HCT116 (cell line): Measurements from ENCODE around the gene SP7. TPM values are rescaled to one million over a fixed set of nuclear protein-coding genes. Genes with fewer than 3 reads are reported as not detected.

ENCODE experiments used
- ATAC-seq: fragments of 200-7000 bp; cut with Tn5 transposase; 2 replicates; pipeline ENCODE4 v1.9.1; 2020; ENCODE audit warnings: mild to moderate bottlenecking, moderate library complexity
- BruUV-seq: library from RNA; stranded (reverse); fragments of 400-500 nt; replicated peaks from 2 replicates; lab custom pipeline; 2021; lab: Mats Ljungman, UMichigan
- CTCF ChIA-PET: fragments of 300-600 bp; sonication (Branson Sonifier 250); formaldehyde crosslinking; loops from one replicate; lab custom pipeline; 2021; ENCODE audit warnings: antibody characterized with exemption; lab: Charles Lee
- POLR2A ChIA-PET: fragments of 300-600, 350-600 bp; sonication (Branson Sonifier 250); formaldehyde crosslinking; loops from one replicate; lab custom pipeline; 2021; ENCODE audit warnings: antibody characterized with exemption; lab: Charles Lee
- RAD21 ChIA-PET, 2 experiments: fragments of 300-600 bp; sonication (Branson Sonifier 250); formaldehyde crosslinking; loops; one replicate each; lab custom pipeline; 2023; ENCODE audit warnings: low total read pairs in 2 of 2; ENCODE audit not compliant: uncharacterized antibody in 2 of 2, unreplicated experiment in 2 of 2, low non-redundant PET in 1 of 2; lab: Charles Lee
- DNase-seq: peaks from one replicate; pipeline ENCODE4 v3.0.0-alpha.2; 2010; ENCODE audit warnings: low read depth, low spot score
- H2AFZ ChIP-seq: fragments of 200-600 bp; shearing (Covaris generic), sonication (generic); 2 replicates; pipeline ENCODE4 v1.6.1; 2017; ENCODE audit warnings: low read depth, mixed run types, mixed read lengths, antibody characterized with exemption, low read length; ENCODE audit not compliant: poor library complexity, severe bottlenecking
- H3K27ac ChIP-seq: 2 replicates; pipeline ENCODE4 v1.5.1; 2012; ENCODE audit warnings: low read depth, low read length
- H3K27me3 ChIP-seq: fragments of 200-600 bp; sonication (generic); 2 replicates; pipeline ENCODE4 v1.6.1; 2016; ENCODE audit warnings: mixed run types, low read length, mixed read lengths; ENCODE audit not compliant: insufficient read depth
- H3K36me3 ChIP-seq, 2 experiments: fragments of 200-500 bp in 1 of 2; fragments of 200-600 bp in 1 of 2; sonication (Bioruptor generic) in 1 of 2; sonication (generic) in 1 of 2; 2 replicates each; pipeline versions ENCODE4 v1.5.1 to v1.6.1; 2014 to 2016; ENCODE audit warnings: low read length in 2 of 2, inconsistent platforms in 1 of 2, mixed read lengths in 1 of 2, mixed run types in 1 of 2; ENCODE audit not compliant: insufficient read depth in 2 of 2, control insufficient read depth in 1 of 2
- H3K4me1 ChIP-seq, 2 experiments: fragments of 200-600 bp in 1 of 2; sonication (generic) in 1 of 2; 2 replicates each; pipeline versions ENCODE4 v1.5.1 to v1.6.1; 2012 to 2017; ENCODE audit warnings: low read length in 2 of 2, inconsistent platforms in 1 of 2, mild to moderate bottlenecking in 1 of 2, mixed read lengths in 1 of 2, mixed run types in 1 of 2, moderate library complexity in 1 of 2; ENCODE audit not compliant: insufficient read depth in 2 of 2, control insufficient read depth in 1 of 2
- H3K4me2 ChIP-seq: fragments of 200-600 bp; sonication (generic); 2 replicates; pipeline ENCODE4 v1.6.1; 2017; ENCODE audit warnings: mixed run types, low read length, mixed read lengths
- H3K4me3 ChIP-seq, 2 experiments: fragments of 200-600 bp in 1 of 2; sonication (generic) in 1 of 2; replicated peaks in 1 of 2; 2 replicates each; pipeline ENCODE4 v1.5.1; 2011 to 2016; ENCODE audit warnings: low read length in 2 of 2, control low read depth in 1 of 2, low read depth in 1 of 2, mild to moderate bottlenecking in 1 of 2, mixed read lengths in 1 of 2, mixed run types in 1 of 2
- H3K79me2 ChIP-seq: fragments of 200-600 bp; sonication (generic); 2 replicates; pipeline ENCODE4 v1.6.1; 2017; ENCODE audit warnings: mild to moderate bottlenecking, mixed run types, low read length, moderate library complexity, mixed read lengths; ENCODE audit not compliant: insufficient read depth
- H3K9ac ChIP-seq: fragments of 200-600 bp; sonication (generic); 2 replicates; pipeline ENCODE4 v1.6.1; 2016; ENCODE audit warnings: low read length, mixed read lengths
- H3K9me2 ChIP-seq: fragments of 200-600 bp; sonication (generic), shearing (Covaris generic); 2 replicates; pipeline ENCODE4 v1.6.1; 2017; ENCODE audit warnings: mixed run types, mild to moderate bottlenecking, moderate library complexity; ENCODE audit not compliant: insufficient read depth
- H3K9me3 ChIP-seq, 2 experiments: fragments of 200-500 bp in 1 of 2; fragments of 200-600 bp in 1 of 2; sonication (Bioruptor generic) in 1 of 2; sonication (generic) in 1 of 2; 2 replicates each; pipeline ENCODE4 v1.6.1; 2014 to 2017; ENCODE audit warnings: low read length in 2 of 2, mixed read lengths in 2 of 2, inconsistent platforms in 1 of 2, low read depth in 1 of 2, mild to moderate bottlenecking in 1 of 2, mixed run types in 1 of 2, moderate library complexity in 1 of 2; ENCODE audit not compliant: control insufficient read depth in 1 of 2, insufficient read depth in 1 of 2
- H4K20me1 ChIP-seq: fragments of 200-600 bp; sonication (generic), shearing (Covaris generic); 2 replicates; pipeline ENCODE4 v1.6.1; 2017; ENCODE audit warnings: mixed run types, mild to moderate bottlenecking, moderate library complexity; ENCODE audit not compliant: insufficient read depth
- CBX3 ChIP-seq: IDR thresholded peaks from 2 replicates; pipeline ENCODE4 v1.6.1; 2012; ENCODE audit warnings: low read depth
- CEBPB ChIP-seq: IDR thresholded peaks from 2 replicates; pipeline ENCODE4 v1.6.1; 2012; ENCODE audit warnings: low read depth
- CTCF ChIP-seq, 3 experiments: fragments of 200-600 bp in 1 of 3; sonication (generic) in 1 of 3; IDR thresholded peaks in 2 of 3; conservative IDR thresholded peaks in 1 of 3; 2 replicates each; pipeline ENCODE4 v1.5.1; 2012 to 2017; ENCODE audit warnings: low read depth in 2 of 3, low read length in 2 of 3, antibody characterized with exemption in 1 of 3, borderline replicate concordance in 1 of 3, control low read depth in 1 of 3, mild to moderate bottlenecking in 1 of 3, mixed read lengths in 1 of 3, mixed run types in 1 of 3, moderate library complexity in 1 of 3; ENCODE audit not compliant: insufficient read depth in 1 of 3
- EZH2phosphoT487 ChIP-seq: fragments of 200-600 bp; IDR thresholded peaks from 2 replicates; pipeline ENCODE4 v1.6.1; 2018; ENCODE audit warnings: antibody characterized with exemption, borderline replicate concordance
- FOSL1 ChIP-seq: IDR thresholded peaks from 2 replicates; pipeline ENCODE4 v1.6.1; 2012; ENCODE audit warnings: low read depth
- JUND ChIP-seq: IDR thresholded peaks from 2 replicates; pipeline ENCODE4 v1.6.1; 2012
- POLR2A ChIP-seq: IDR thresholded peaks from 2 replicates; pipeline ENCODE4 v1.7.0; 2011; ENCODE audit warnings: borderline replicate concordance; ENCODE audit not compliant: insufficient read depth, insufficient read length; ENCODE audit errors: extremely low read depth
- POLR2AphosphoS5 ChIP-seq: IDR thresholded peaks from 2 replicates; pipeline ENCODE4 v1.6.1; 2011; ENCODE audit warnings: mild to moderate bottlenecking, low read depth, low read length, moderate library complexity
- REST ChIP-seq: IDR thresholded peaks from 2 replicates; pipeline ENCODE4 v1.6.1; 2012; ENCODE audit warnings: low read depth
- SP1 ChIP-seq: IDR thresholded peaks from 2 replicates; pipeline ENCODE4 v1.6.1; 2012; ENCODE audit warnings: low read depth
- YY1 ChIP-seq: IDR thresholded peaks from 2 replicates; pipeline ENCODE4 v1.6.1; 2011; ENCODE audit warnings: low read length, low read depth, moderate library complexity, mild to moderate bottlenecking; ENCODE audit not compliant: insufficient replicate concordance; ENCODE audit errors: extremely low read depth
- ZFX ChIP-seq: fragments of 450-650 bp; IDR thresholded peaks from 2 replicates; pipeline ENCODE4 v1.6.1; 2017
- ZNF274 ChIP-seq: fragments of 200-500 bp; sonication (Bioruptor generic); IDR thresholded peaks from 2 replicates; pipeline ENCODE4 v1.6.1; 2014; ENCODE audit warnings: mild to moderate bottlenecking, low read depth, low read length, inconsistent platforms
- intact Hi-C: fragments of 100-400 bp; cut with micrococcal nuclease; formaldehyde crosslinking; loops from 2 replicates; pipeline ENCODE4 v1.10.0; 2022
- total RNA-seq: library from RNA; stranded (reverse); gene quantifications from one replicate; pipeline ENCODE4 v1.2.1, GENCODE V29; 2021; ENCODE audit not compliant: unreplicated experiment

SP7 gene
- total RNA-seq, 1 experiment from 2014 or later = not detected

GRCh38 chr12:53343449-53343848 lies 7.3 kb upstream of the SP7 start:
- ChIA-PET CTCF (interaction anchor here (2.5 kb wide), 1 partner anchor 10 kb away, joined by 14 read pairs; no protein-coding TSS in a partner anchor), POLR2A (no interaction called here), RAD21 (no interaction called here)
- TF ChIP-seq CTCF (IDR thresholded peaks at IDR 0.05 in 2 of 3, conservative IDR thresholded peaks at IDR 0.05 in 1 of 3; ENCODE audit: borderline replicate concordance in 1 of 3, insufficient read depth in 1 of 3, low read depth in 2 of 3, low read length in 2 of 3) = no peak
- no peak for TF ChIP-seq CBX3
- TF ChIP-seq ZFX = no peak
- TF ChIP-seq CEBPB = no peak
- no peak for TF ChIP-seq POLR2A
- no peak for TF ChIP-seq YY1
- TF ChIP-seq POLR2AphosphoS5 = no peak
- no peak for TF ChIP-seq SP1
- TF ChIP-seq REST = no peak
- TF ChIP-seq EZH2phosphoT487 = no peak
- no peak for TF ChIP-seq ZNF274
- TF ChIP-seq JUND = no peak
- TF ChIP-seq FOSL1 = no peak
- no peak overlapping the region for H3K27ac ChIP-seq
- H3K9me2 ChIP-seq = no peaks in the 10 kb centered on the region
- BruUV-seq = no TSS peak
- H3K9ac ChIP-seq = no peak overlapping the region
- no peaks in the 10 kb centered on the region for H3K36me3 ChIP-seq
- intact Hi-C loops = no loop called here
- ATAC-seq = no peak
- no peak overlapping the region for H3K4me3 ChIP-seq
- H3K9me3 ChIP-seq = no peaks in the 10 kb centered on the region
- H4K20me1 ChIP-seq = no peaks in the 10 kb centered on the region
- peaks cover 11 to 16% of the 10 kb centered on the region in 2 experiments; a peak in 3 of 4 replicates for H3K4me1 ChIP-seq
- DNase-seq = no peak
- no peaks in the 10 kb centered on the region for H3K79me2 ChIP-seq
- no peaks in the 10 kb centered on the region for H3K27me3 ChIP-seq
- no peak overlapping the region for H3K4me2 ChIP-seq
- H2AFZ ChIP-seq = no peak overlapping the region
